M059J (cell line): Measurements from ENCODE around the gene MCTP1. TPM values are rescaled to one million over a fixed set of nuclear protein-coding genes. Genes with fewer than 3 reads are reported as not detected.

Source experiments
- DNase-seq: peaks from one replicate; pipeline ENCODE4 v3.0.0-alpha.2; 2012; ENCODE audit warnings: low read depth
- total RNA-seq: library from RNA; depleted of rRNA; stranded (reverse); fragments of >200 nt; shearing (Covaris generic); gene quantifications from 2 replicates; pipeline ENCODE4 v1.2.3, GENCODE V29; 2014; rRNA removed

MCTP1 gene
- total RNA-seq, 1 experiment from 2014 or later, result not detected

DNA sequence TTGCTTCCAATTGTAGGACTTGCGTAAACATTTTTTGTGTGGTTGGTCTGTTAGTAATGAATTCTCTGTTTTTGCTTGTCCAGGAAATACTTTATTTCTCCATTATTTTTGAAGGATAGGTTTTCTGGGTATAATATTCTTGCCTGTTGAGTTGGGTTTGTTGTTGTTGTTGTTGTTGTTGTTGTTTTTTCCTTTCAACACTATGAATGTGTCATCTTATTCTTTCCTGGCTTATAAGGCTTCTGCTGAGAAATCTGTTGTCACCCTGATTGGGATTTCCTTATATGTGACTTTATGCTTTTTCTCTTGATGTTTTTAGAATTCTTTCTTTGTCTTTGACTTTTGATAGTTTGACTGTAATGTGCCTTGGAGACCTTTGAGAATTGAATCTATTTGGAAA, 626.6 kb downstream of the MCTP1 start:
- no peak for DNase-seq

Other genes starting within 250 kb of the MCTP1 start
- gene FAM81B, start 106.3 kb upstream of the MCTP1 start, total RNA-seq, result 0.54 TPM in 1 of 2 replicates, not detected in the other